ENCODE measurements around the gene TECPR1. TPM values are rescaled to one million over a fixed set of nuclear protein-coding genes. Genes with fewer than 3 reads are reported as not detected.

Gene TECPR1
- total and polyA plus RNA-seq, 4 donors: 16.7 to 73.6 (median 31.8) TPM

GRCh38 chr7:98199131-98199530, 52.9 kb downstream of the TECPR1 start:
- TF ChIP-seq, protein P1, sequence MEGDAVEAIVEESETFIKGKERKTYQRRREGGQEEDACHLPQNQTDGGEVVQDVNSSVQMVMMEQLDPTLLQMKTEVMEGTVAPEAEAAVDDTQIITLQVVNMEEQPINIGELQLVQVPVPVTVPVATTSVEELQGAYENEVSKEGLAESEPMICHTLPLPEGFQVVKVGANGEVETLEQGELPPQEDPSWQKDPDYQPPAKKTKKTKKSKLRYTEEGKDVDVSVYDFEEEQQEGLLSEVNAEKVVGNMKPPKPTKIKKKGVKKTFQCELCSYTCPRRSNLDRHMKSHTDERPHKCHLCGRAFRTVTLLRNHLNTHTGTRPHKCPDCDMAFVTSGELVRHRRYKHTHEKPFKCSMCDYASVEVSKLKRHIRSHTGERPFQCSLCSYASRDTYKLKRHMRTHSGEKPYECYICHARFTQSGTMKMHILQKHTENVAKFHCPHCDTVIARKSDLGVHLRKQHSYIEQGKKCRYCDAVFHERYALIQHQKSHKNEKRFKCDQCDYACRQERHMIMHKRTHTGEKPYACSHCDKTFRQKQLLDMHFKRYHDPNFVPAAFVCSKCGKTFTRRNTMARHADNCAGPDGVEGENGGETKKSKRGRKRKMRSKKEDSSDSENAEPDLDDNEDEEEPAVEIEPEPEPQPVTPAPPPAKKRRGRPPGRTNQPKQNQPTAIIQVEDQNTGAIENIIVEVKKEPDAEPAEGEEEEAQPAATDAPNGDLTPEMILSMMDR (IDR thresholded peaks at IDR 0.05; ENCODE audit: control extremely low read depth, extremely low read depth): no peak
- no peak for ATAC-seq (ENCODE audit: insufficient read depth, low FRiP score)
- 96 to 97% methylated on average over 5 of the region's 5 CpGs for WGBS, 2 donors

GRCh38 chr7:98196706-98197605, 55.1 kb downstream of the TECPR1 start:
- 73 to 76% methylated on average over 16 of the region's 16 CpGs for WGBS, 2 donors
- Histone ChIP-seq H3K9ac (ENCODE audit: insufficient read depth in 1 of 2, low read length in 2 of 2) (no peak overlapping the region), H3K27me3 (ENCODE audit: control insufficient read depth in 3 of 3, insufficient read depth in 3 of 3, low read length in 2 of 3) (no peaks in the 10 kb centered on the region), H3K9me3 (ENCODE audit: control insufficient read depth in 4 of 4, insufficient read depth in 3 of 4, low read length in 3 of 4) (no peaks in the 10 kb centered on the region), H3K27ac (ENCODE audit: low read depth in 1 of 2, low read length in 1 of 2) (no peak overlapping the region), H3K4me3 (no peak overlapping the region), H3K4me1 (ENCODE audit: control insufficient read depth in 5 of 5, insufficient read depth in 5 of 5, low read length in 5 of 5) (no peaks in the 10 kb centered on the region), H3K36me3 (ENCODE audit: control insufficient read depth in 4 of 4, insufficient read depth in 4 of 4, low read length in 4 of 4) (peaks cover 4 to 25% (median 15%) of the 10 kb centered on the region in 4 donors)
- no peak for ATAC-seq (ENCODE audit: insufficient read depth, low FRiP score)
- TF ChIP-seq, protein P1 (IDR thresholded peaks at IDR 0.05; ENCODE audit: control extremely low read depth, extremely low read depth): no peak
- no peak for DNase-seq

More at GRCh38 chr7:98199131-98199530, 52.9 kb downstream of the TECPR1 start:
- Histone ChIP-seq H3K4me3 (no peak overlapping the region), H3K27ac (ENCODE audit: low read depth in 1 of 2, low read length in 1 of 2) (no peak overlapping the region), H3K27me3 (ENCODE audit: control insufficient read depth in 3 of 3, insufficient read depth in 3 of 3, low read length in 2 of 3) (no peaks in the 10 kb centered on the region), H3K36me3 (ENCODE audit: control insufficient read depth in 4 of 4, insufficient read depth in 4 of 4, low read length in 4 of 4) (peaks cover 4 to 14% (median 9%) of the 10 kb centered on the region in 4 donors), H3K9me3 (ENCODE audit: control insufficient read depth in 4 of 4, insufficient read depth in 3 of 4, low read length in 3 of 4) (no peaks in the 10 kb centered on the region), H3K9ac (ENCODE audit: insufficient read depth in 1 of 2, low read length in 2 of 2) (no peak overlapping the region), H3K4me1 (ENCODE audit: control insufficient read depth in 5 of 5, insufficient read depth in 5 of 5, low read length in 5 of 5) (no peaks in the 10 kb centered on the region)
- no peak for DNase-seq

GRCh38 chr7:98194672-98195457, 57.2 kb downstream of the TECPR1 start:
- 96 to 97% methylated on average over 8 of the region's 8 CpGs for WGBS, 2 donors
- TF ChIP-seq, protein P1 (IDR thresholded peaks at IDR 0.05; ENCODE audit: control extremely low read depth, extremely low read depth): no peak
- Histone ChIP-seq H3K27me3 (ENCODE audit: control insufficient read depth in 3 of 3, insufficient read depth in 3 of 3, low read length in 2 of 3) (no peaks in the 10 kb centered on the region), H3K27ac (ENCODE audit: low read depth in 1 of 2, low read length in 1 of 2) (no peak overlapping the region), H3K9me3 (ENCODE audit: control insufficient read depth in 4 of 4, insufficient read depth in 3 of 4, low read length in 3 of 4) (no peaks in the 10 kb centered on the region), H3K36me3 (ENCODE audit: control insufficient read depth in 4 of 4, insufficient read depth in 4 of 4, low read length in 4 of 4) (peaks cover 4 to 27% (median 19%) of the 10 kb centered on the region in 4 donors), H3K4me3 (no peak overlapping the region), H3K4me1 (ENCODE audit: control insufficient read depth in 5 of 5, insufficient read depth in 5 of 5, low read length in 5 of 5) (no peaks in the 10 kb centered on the region), H3K9ac (ENCODE audit: insufficient read depth in 1 of 2, low read length in 2 of 2) (no peak overlapping the region)
- ATAC-seq (ENCODE audit: insufficient read depth, low FRiP score) (no peak), DNase-seq (no peak)
